HepG2 (cell line): ENCODE data around the gene COX6A2. TPM values are rescaled to one million over a fixed set of nuclear protein-coding genes. Genes with fewer than 3 reads are reported as not detected.

ENCODE experiments used
- CTCF ChIP-seq: sonication (generic); formaldehyde crosslinking; IDR thresholded peaks from 2 replicates; pipeline ENCODE4 v1.5.0; 2020; ENCODE audit warnings: mild to moderate bottlenecking, missing genetic modification reagents, moderate library complexity
- DPF2 ChIP-seq: sonication (generic); formaldehyde crosslinking; IDR thresholded peaks from 2 replicates; pipeline ENCODE4 v1.4.0; 2020; ENCODE audit warnings: mild to moderate bottlenecking, low read depth, missing genetic modification reagents, borderline replicate concordance
- ELF1 ChIP-seq: sonication (generic); formaldehyde crosslinking; IDR thresholded peaks from 2 replicates; pipeline ENCODE4 v1.4.0; 2020; ENCODE audit warnings: missing genetic modification reagents
- FOXK1 ChIP-seq: sonication (generic); formaldehyde crosslinking; IDR thresholded peaks from 2 replicates; pipeline ENCODE4 v1.4.0; 2020; ENCODE audit warnings: low read depth, missing genetic modification reagents, borderline replicate concordance
- HNRNPH1 ChIP-seq: fragments of 200-400 bp; formaldehyde crosslinking; optimal IDR thresholded peaks from 2 replicates; pipeline ENCODE3; 2017; ENCODE audit warnings: mild to moderate bottlenecking, low read depth, low read length
- KLF15 ChIP-seq: sonication (generic); formaldehyde crosslinking; IDR thresholded peaks from 2 replicates; pipeline ENCODE4 v1.8.1; 2023; ENCODE audit warnings: borderline replicate concordance, mild to moderate bottlenecking, inconsistent platforms, missing genetic modification reagents, mixed read lengths
- MIER3 ChIP-seq: IDR thresholded peaks from 2 replicates; pipeline ENCODE4 v1.6.1; 2016; ENCODE audit warnings: missing compliant biosample characterization, borderline replicate concordance
- NPAS2 ChIP-seq: sonication (generic); formaldehyde crosslinking; IDR thresholded peaks from 2 replicates; pipeline ENCODE4 v1.8.0; 2022; ENCODE audit warnings: mild to moderate bottlenecking, missing genetic modification reagents, borderline replicate concordance
- PCBP2 ChIP-seq: fragments of 200-400 bp; formaldehyde crosslinking; optimal IDR thresholded peaks from 2 replicates; pipeline ENCODE3; 2018; ENCODE audit warnings: low read length, low read depth; ENCODE audit not compliant: poor library complexity, severe bottlenecking
- RBFOX2 ChIP-seq: fragments of 200-400 bp; formaldehyde crosslinking; IDR thresholded peaks from 2 replicates; pipeline ENCODE4 v1.6.1; 2017; ENCODE audit warnings: low read depth, mild to moderate bottlenecking, low read length
- TSC22D2 ChIP-seq: sonication (generic); formaldehyde crosslinking; IDR thresholded peaks from 2 replicates; pipeline ENCODE4 v1.5.1; 2020; ENCODE audit warnings: missing genetic modification reagents, mild to moderate bottlenecking, borderline replicate concordance
- ZNF124 ChIP-seq: sonication (generic); formaldehyde crosslinking; IDR thresholded peaks from 2 replicates; pipeline ENCODE4 v1.4.0; 2020; ENCODE audit warnings: missing genetic modification reagents
- ZNF570 ChIP-seq: sonication (generic); formaldehyde crosslinking; IDR thresholded peaks from 2 replicates; pipeline ENCODE4 v1.4.0; 2020; ENCODE audit warnings: mild to moderate bottlenecking, missing genetic modification reagents, borderline replicate concordance
- ZNF574 ChIP-seq: sonication (generic); formaldehyde crosslinking; IDR thresholded peaks from 2 replicates; pipeline ENCODE4 v1.4.0; 2020; ENCODE audit warnings: missing genetic modification reagents
- ZNF691 ChIP-seq: sonication (generic); formaldehyde crosslinking; IDR thresholded peaks from 2 replicates; pipeline ENCODE4 v1.4.0; 2020; ENCODE audit warnings: missing genetic modification reagents, low read depth, mild to moderate bottlenecking, borderline replicate concordance
- ZNF761 ChIP-seq: sonication (generic); formaldehyde crosslinking; conservative IDR thresholded peaks from 2 replicates; pipeline ENCODE4 v1.4.0; 2020; ENCODE audit warnings: mild to moderate bottlenecking, missing genetic modification reagents
- ZNF883 ChIP-seq: sonication (generic); formaldehyde crosslinking; IDR thresholded peaks from 2 replicates; pipeline ENCODE4 v1.5.1; 2020; ENCODE audit warnings: mild to moderate bottlenecking, missing genetic modification reagents; ENCODE audit errors: not compliant biosample characterization
- ZSCAN29 ChIP-seq: sonication (generic); formaldehyde crosslinking; conservative IDR thresholded peaks from 2 replicates; pipeline ENCODE4 v1.4.0; 2020; ENCODE audit warnings: mild to moderate bottlenecking, missing genetic modification reagents
- polyA plus RNA-seq, 8 experiments: library from polyadenylated mRNA; depleted of rRNA in 3 of 8; stranded (reverse) in 7 of 8; unstranded in 1 of 8; fragments of >200 nt; fragmentation: Illumina TruSeq in 4 of 8; extraction: Trizol in 4 of 8; gene quantifications; 2 replicates each; pipeline versions ENCODE4 v1.2.1 to v1.2.3, GENCODE V29; 2011 to 2016; ENCODE audit warnings: low read depth in 4 of 8, missing spikeins in 1 of 8, mixed read lengths in 1 of 8; ENCODE audit not compliant: insufficient read depth in 1 of 8
- total RNA-seq, 5 experiments: library from RNA; depleted of rRNA; stranded (reverse); fragments of >200 nt; fragmentation: Illumina TruSeq; extraction: Trizol; gene quantifications; 2 replicates each; pipeline ENCODE4 v1.2.3, GENCODE V29; 2016; ENCODE audit warnings: low read depth in 1 of 5
- TF ChIP-seq, protein P1 (sequence below): sonication (generic); formaldehyde crosslinking; IDR thresholded peaks from 2 replicates; pipeline ENCODE4 v1.4.0; 2020; ENCODE audit warnings: low read depth, missing genetic modification reagents

The COX6A2 gene
- total and polyA plus RNA-seq, 2 of the 13 experiments (the other 11 are each of a cell fraction or from before 2014, with no cell fraction given), result not detected

DNA sequence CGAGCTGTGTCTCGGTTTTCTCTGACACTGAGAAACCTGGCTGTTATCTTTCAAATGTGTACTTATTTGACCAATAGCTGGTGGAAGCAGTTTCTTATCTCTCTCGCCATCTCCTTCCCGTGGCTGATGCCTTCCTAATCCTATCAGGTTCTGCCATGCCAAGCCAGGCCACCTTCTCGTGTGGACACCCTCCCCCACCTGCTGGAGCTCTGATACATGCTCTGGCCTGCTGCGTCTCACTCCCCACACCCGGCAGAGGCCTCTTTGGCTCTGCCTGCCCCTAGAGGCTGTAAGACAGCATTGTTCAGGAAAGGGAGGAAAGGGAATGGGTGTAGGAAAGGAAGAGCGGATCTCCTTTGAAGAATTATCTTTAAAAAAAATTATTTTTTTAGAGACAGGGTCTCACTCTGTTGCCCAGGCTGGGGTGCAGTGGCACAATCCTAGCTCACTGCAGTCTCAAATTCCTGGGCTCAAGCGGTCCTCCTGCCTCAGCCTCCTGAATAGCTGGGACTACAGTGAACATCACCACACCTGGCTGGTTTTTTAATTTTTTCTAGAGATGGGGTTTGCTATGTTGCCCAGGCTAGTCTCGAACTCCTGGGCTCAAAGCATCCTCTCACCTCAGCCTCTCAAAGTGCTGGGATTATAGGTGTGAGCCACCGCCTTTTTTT lies 23.7 kb upstream of the COX6A2 start (continued):
- TF ChIP-seq, protein P1, sequence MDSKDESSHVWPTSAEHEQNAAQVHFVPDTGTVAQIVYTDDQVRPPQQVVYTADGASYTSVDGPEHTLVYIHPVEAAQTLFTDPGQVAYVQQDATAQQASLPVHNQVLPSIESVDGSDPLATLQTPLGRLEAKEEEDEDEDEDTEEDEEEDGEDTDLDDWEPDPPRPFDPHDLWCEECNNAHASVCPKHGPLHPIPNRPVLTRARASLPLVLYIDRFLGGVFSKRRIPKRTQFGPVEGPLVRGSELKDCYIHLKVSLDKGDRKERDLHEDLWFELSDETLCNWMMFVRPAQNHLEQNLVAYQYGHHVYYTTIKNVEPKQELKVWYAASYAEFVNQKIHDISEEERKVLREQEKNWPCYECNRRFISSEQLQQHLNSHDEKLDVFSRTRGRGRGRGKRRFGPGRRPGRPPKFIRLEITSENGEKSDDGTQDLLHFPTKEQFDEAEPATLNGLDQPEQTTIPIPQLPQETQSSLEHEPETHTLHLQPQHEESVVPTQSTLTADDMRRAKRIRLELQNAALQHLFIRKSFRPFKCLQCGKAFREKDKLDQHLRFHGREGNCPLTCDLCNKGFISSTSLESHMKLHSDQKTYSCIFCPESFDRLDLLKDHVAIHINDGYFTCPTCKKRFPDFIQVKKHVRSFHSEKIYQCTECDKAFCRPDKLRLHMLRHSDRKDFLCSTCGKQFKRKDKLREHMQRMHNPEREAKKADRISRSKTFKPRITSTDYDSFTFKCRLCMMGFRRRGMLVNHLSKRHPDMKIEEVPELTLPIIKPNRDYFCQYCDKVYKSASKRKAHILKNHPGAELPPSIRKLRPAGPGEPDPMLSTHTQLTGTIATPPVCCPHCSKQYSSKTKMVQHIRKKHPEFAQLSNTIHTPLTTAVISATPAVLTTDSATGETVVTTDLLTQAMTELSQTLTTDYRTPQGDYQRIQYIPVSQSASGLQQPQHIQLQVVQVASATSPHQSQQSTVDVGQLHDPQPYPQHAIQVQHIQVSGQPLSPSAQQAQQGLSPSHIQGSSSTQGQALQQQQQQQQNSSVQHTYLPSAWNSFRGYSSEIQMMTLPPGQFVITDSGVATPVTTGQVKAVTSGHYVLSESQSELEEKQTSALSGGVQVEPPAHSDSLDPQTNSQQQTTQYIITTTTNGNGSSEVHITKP (CRISPR knock-in tag), result no peak
- TF ChIP-seq ZNF570 (CRISPR knock-in tag) (no peak), ZNF574 (peak; percentile 57; the same call in 1 of the 2 replicates), PCBP2 (no peak), HNRNPH1 (peak; percentile 36), ELF1 (CRISPR knock-in tag) (no peak), ZNF124 (CRISPR knock-in tag) (no peak), MIER3 (CRISPR knock-in tag) (no peak), CTCF (peak; percentile 76), FOXK1 (CRISPR knock-in tag) (no peak), DPF2 (CRISPR knock-in tag) (no peak), NPAS2 (CRISPR knock-in tag) (no peak), ZSCAN29 (CRISPR knock-in tag) (no peak), ZNF761 (CRISPR knock-in tag) (no peak), RBFOX2 (no peak), TSC22D2 (0 out of 2 replicates have a peak, but pooled peaks have one; percentile 64), KLF15 (CRISPR knock-in tag) (no peak), ZNF691 (CRISPR knock-in tag) (no peak), ZNF883 (CRISPR knock-in tag) (no peak)
